Keratinocyte (primary cell): ENCODE data around the gene TBC1D2. TPM values are rescaled to one million over a fixed set of nuclear protein-coding genes. Genes with fewer than 3 reads are reported as not detected.

ENCODE experiments used
- DNase-seq: peaks from one replicate; pipeline ENCODE4 v3.0.0-alpha.2; 2011; ENCODE audit warnings: low read depth, missing footprints, low spot score
- FAIRE-seq: peaks from 2 replicates; lab custom pipeline; 2011; peaks lifted over from hg19 to GRCh38; lab: Jason Lieb, UNC
- H2AFZ ChIP-seq: 2 replicates; pipeline ENCODE4 v1.6.0; 2012; ENCODE audit warnings: low read length, control low read depth, inconsistent platforms; ENCODE audit not compliant: control insufficient read depth
- H3K27ac ChIP-seq: 2 replicates; pipeline ENCODE4 v1.5.1; 2011; ENCODE audit warnings: low read length; ENCODE audit not compliant: control insufficient read depth, insufficient read depth
- H3K27me3 ChIP-seq: 3 replicates; pipeline ENCODE4 v1.6.0; 2011; ENCODE audit warnings: low read length; ENCODE audit not compliant: control insufficient read depth, insufficient read depth; ENCODE audit errors: extremely low read depth
- H3K36me3 ChIP-seq, 2 experiments: 2 replicates in 1 of 2; 3 replicates in 1 of 2; pipeline ENCODE4 v1.5.1; 2011; ENCODE audit warnings: low read length in 2 of 2, mild to moderate bottlenecking in 1 of 2; ENCODE audit not compliant: control insufficient read depth in 2 of 2, insufficient read depth in 2 of 2; ENCODE audit errors: extremely low read depth in 1 of 2
- H3K4me1 ChIP-seq: 3 replicates; pipeline ENCODE4 v1.5.1; 2011; ENCODE audit warnings: low read length; ENCODE audit not compliant: control insufficient read depth, insufficient read depth; ENCODE audit errors: extremely low read depth
- H3K4me2 ChIP-seq: 3 replicates; pipeline ENCODE4 v1.6.0; 2011; ENCODE audit warnings: low read depth, low read length; ENCODE audit not compliant: control insufficient read depth, insufficient read depth; ENCODE audit errors: extremely low read depth
- H3K4me3 ChIP-seq, 3 experiments: fragments of 200-600 bp in 1 of 3; sonication (generic) in 1 of 3; 2 replicates in 2 of 3; 3 replicates in 1 of 3; pipeline ENCODE4 v1.5.1; 2011 to 2016; ENCODE audit warnings: low read length in 3 of 3, mild to moderate bottlenecking in 3 of 3, control low read depth in 2 of 3, inconsistent platforms in 1 of 3, low read depth in 1 of 3, mixed read lengths in 1 of 3, mixed run types in 1 of 3, moderate library complexity in 1 of 3; ENCODE audit not compliant: control insufficient read depth in 2 of 3, insufficient read depth in 2 of 3; ENCODE audit errors: extremely low read depth in 1 of 3
- H3K79me2 ChIP-seq: 2 replicates; pipeline ENCODE4 v1.6.0; 2012; ENCODE audit warnings: low read length; ENCODE audit not compliant: control insufficient read depth, insufficient read depth
- H3K9ac ChIP-seq: 3 replicates; pipeline ENCODE4 v1.6.0; 2011; ENCODE audit warnings: low read length; ENCODE audit not compliant: control insufficient read depth, insufficient read depth; ENCODE audit errors: extremely low read depth
- H3K9me1 ChIP-seq: 3 replicates; pipeline ENCODE4 v1.6.0; 2011; ENCODE audit warnings: low read length; ENCODE audit not compliant: control insufficient read depth, insufficient read depth; ENCODE audit errors: extremely low read depth
- H3K9me3 ChIP-seq: 2 replicates; pipeline ENCODE4 v1.5.1; 2012; ENCODE audit warnings: low read depth, low read length; ENCODE audit not compliant: control insufficient read depth
- H4K20me1 ChIP-seq: 3 replicates; pipeline ENCODE4 v1.6.0; 2011; ENCODE audit warnings: low read length; ENCODE audit not compliant: control insufficient read depth, insufficient read depth; ENCODE audit errors: extremely low read depth
- CTCF ChIP-seq, 3 experiments: IDR thresholded peaks in 1 of 3; conservative IDR thresholded peaks in 1 of 3; optimal IDR thresholded peaks in 1 of 3; 2 replicates in 2 of 3; 3 replicates in 1 of 3; pipeline versions ENCODE3 to v1.5.1; 2011; ENCODE audit warnings: low read length in 3 of 3, mild to moderate bottlenecking in 3 of 3, moderate library complexity in 2 of 3, control low read depth in 1 of 3, inconsistent platforms in 1 of 3; ENCODE audit not compliant: insufficient read depth in 2 of 3; ENCODE audit errors: extremely low read depth in 1 of 3
- EZH2 ChIP-seq: IDR thresholded peaks from one replicate; pipeline ENCODE4 v1.6.1; 2012; ENCODE audit warnings: inconsistent platforms, mild to moderate bottlenecking, low read length, moderate library complexity
- dilution Hi-C: fragments of 300-500 bp; cut with MboI; formaldehyde crosslinking; loops from one replicate; pipeline ENCODE4 v1.7.0; 2020; ENCODE audit warnings: low sequenced_read_pairs; ENCODE audit not compliant: extremely low pct_ligation_motif_present
- polyA plus RNA-seq, 5 experiments: library from polyadenylated mRNA; depleted of rRNA in 3 of 5; stranded (reverse) in 3 of 5; stranded (forward) in 1 of 5; unstranded in 1 of 5; fragments of >200 nt; gene quantifications; 1 replicate in 1 of 5; 2 replicates in 3 of 5; 3 replicates in 1 of 5; pipeline versions ENCODE4 v1.2.1 to v1.2.3, GENCODE V29; 2011 to 2012; ENCODE audit warnings: missing spikeins in 2 of 5, low read depth in 1 of 5, low replicate concordance in 1 of 5

Gene TBC1D2
- polyA plus RNA-seq, 1 donor (not counting 4 experiments of a cell fraction or from before 2014, with no cell fraction given), result 59.2 TPM

DNA sequence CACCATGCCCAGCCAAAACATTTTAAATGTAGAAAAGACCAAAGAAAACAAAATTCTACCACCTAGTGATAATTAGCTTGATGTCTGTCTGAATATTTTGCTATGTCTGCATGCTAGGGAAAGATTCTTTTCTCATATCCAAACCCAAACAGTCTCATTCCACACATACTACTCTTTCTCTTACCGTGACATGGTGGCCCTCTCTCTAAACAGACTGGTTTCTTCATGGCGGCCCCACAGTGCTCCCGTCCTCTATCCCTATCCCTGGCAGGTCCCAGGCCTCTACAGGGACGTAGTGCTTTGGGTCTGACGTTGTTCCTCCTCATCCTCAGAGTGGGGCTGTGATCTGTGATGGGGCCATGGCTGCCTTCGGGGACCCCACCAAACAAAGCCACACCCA, 71.1 kb downstream of the TBC1D2 start:
- Histone ChIP-seq H3K9me1 (peaks cover 5% of the 10 kb centered on the region), H3K27me3 (no peaks in the 10 kb centered on the region), H3K79me2 (peaks cover 95% of the 10 kb centered on the region), H3K9ac (no peak overlapping the region), H4K20me1 (no peaks in the 10 kb centered on the region), H2AFZ (no peak overlapping the region), H3K36me3 (no peaks in the 10 kb centered on the region), H3K4me1 (peaks cover 25% of the 10 kb centered on the region), H3K27ac (no peak overlapping the region), H3K4me3 (no peak overlapping the region), H3K9me3 (no peaks in the 10 kb centered on the region), H3K4me2 (no peak overlapping the region)
- FAIRE-seq, result no peak
- DNase-seq, result no peak
- dilution Hi-C loops, result no loop called here
- TF ChIP-seq EZH2 (no peak), CTCF (optimal IDR thresholded peaks at IDR 0.05 in 1 of 3, IDR thresholded peaks at IDR 0.05 in 1 of 3, conservative IDR thresholded peaks at IDR 0.05 in 1 of 3; ENCODE audit: extremely low read depth in 1 of 3, insufficient read depth in 2 of 3, low read length in 3 of 3) (no peak)

DNA sequence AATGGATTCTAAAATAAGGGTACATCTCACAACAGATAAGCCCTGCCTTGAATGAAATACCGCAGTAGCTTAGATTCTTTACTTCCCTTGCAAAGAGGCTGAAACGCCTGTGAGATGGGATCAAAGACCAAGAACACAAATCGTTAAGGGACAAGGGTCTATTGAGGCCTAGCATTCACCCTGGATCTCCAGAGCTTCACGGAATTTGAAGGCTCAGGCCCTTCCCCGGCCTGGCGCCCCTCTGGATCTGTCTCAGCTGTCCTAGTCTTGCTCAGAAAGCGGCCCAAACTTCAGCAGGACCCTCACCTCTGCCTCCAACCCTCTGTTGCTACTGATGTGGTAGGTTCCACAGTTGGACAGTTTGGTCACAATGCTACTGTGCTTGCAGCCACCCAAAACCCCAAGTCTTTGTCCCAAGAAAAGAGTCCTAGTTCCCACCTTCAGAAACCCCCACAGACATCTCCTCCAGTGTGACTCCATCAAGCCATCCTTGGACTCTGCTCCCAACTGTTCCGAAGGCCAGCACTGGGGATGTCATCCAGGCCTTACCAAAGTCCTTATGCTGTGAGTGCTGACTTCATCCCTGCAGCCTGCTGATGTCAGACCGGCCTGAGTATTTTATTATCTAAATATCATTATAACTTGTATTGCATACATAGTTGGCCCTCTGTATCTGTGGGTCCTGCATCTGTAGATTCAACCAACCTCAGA, 72.4 kb downstream of the TBC1D2 start:
- dilution Hi-C loops, result no loop called here
- H3K9ac ChIP-seq, result no peak overlapping the region
- H3K36me3 ChIP-seq, result peaks cover 0 to 1% of the 10 kb centered on the region in 2 experiments
- peaks cover 20% of the 10 kb centered on the region for H3K4me1 ChIP-seq
- no peaks in the 10 kb centered on the region for H3K27me3 ChIP-seq
- no peak overlapping the region for H3K4me3 ChIP-seq
- no peaks in the 10 kb centered on the region for H3K9me3 ChIP-seq
- DNase-seq (no peak), FAIRE-seq (no peak)
- H3K79me2 ChIP-seq, result peaks cover 95% of the 10 kb centered on the region
- no peak overlapping the region for H2AFZ ChIP-seq
- no peak for TF ChIP-seq EZH2
- TF ChIP-seq CTCF (optimal IDR thresholded peaks at IDR 0.05 in 1 of 3, IDR thresholded peaks at IDR 0.05 in 1 of 3, conservative IDR thresholded peaks at IDR 0.05 in 1 of 3; ENCODE audit: extremely low read depth in 1 of 3, insufficient read depth in 2 of 3, low read length in 3 of 3), result no peak
- H3K4me2 ChIP-seq, result no peak overlapping the region
- H3K27ac ChIP-seq, result no peak overlapping the region
- H4K20me1 ChIP-seq, result no peaks in the 10 kb centered on the region
- peaks cover 5% of the 10 kb centered on the region for H3K9me1 ChIP-seq
